Measurements from ENCODE around the gene CLRN3. TPM values are rescaled to one million over a fixed set of nuclear protein-coding genes. Genes with fewer than 3 reads are reported as not detected.
A peak's percentile ranks its signal among the peaks of the same experiment; 100 is the strongest.

The CLRN3 gene
- total and polyA plus RNA-seq, 4 donors, result 0.10 to 0.12 TPM; not detected in 2

GRCh38 chr10:127872011-127872761 lies 20.6 kb downstream of the CLRN3 start:
- TF ChIP-seq CTCF (IDR thresholded peaks at IDR 0.05; ENCODE audit: control extremely low read depth, extremely low read depth), result no peak
- no peaks in the 10 kb centered on the region for H3K27me3 ChIP-seq (ENCODE audit: control insufficient read depth in 3 of 3, insufficient read depth in 3 of 3, low read length in 2 of 3)
- H3K36me3 ChIP-seq (ENCODE audit: control insufficient read depth in 4 of 4, insufficient read depth in 4 of 4, low read length in 4 of 4), result no peaks in the 10 kb centered on the region
- 74 to 75% methylated on average over 23 of the region's 23 CpGs for WGBS, 2 donors
- ATAC-seq (ENCODE audit: insufficient read depth, low FRiP score) (no peak), DNase-seq (peak; percentile 33 to 56 (median 38))
- H3K9ac ChIP-seq (ENCODE audit: insufficient read depth in 1 of 2, low read length in 2 of 2), result no peak overlapping the region
- peaks cover 0 to 3% (median under 1%) of the 10 kb centered on the region in 4 donors for H3K9me3 ChIP-seq (ENCODE audit: control insufficient read depth in 4 of 4, insufficient read depth in 3 of 4, low read length in 3 of 4)
- H3K4me1 ChIP-seq (ENCODE audit: control insufficient read depth in 5 of 5, insufficient read depth in 5 of 5, low read length in 5 of 5), result peaks cover 0 to 9% (median 0%) of the 10 kb centered on the region in 5 donors
- H3K4me3 ChIP-seq, result no peak overlapping the region
- H3K27ac ChIP-seq (ENCODE audit: low read depth in 1 of 2, low read length in 1 of 2), result no peak overlapping the region

- no peak for ATAC-seq (ENCODE audit: insufficient read depth, low FRiP score)
These were observed 21.1 kb downstream of the CLRN3 start for GRCh38 chr10:127871631-127872010.

GRCh38 chr10:127869329-127869728 lies 23.4 kb downstream of the CLRN3 start:
- Histone ChIP-seq H3K4me3 (no peak overlapping the region), H3K36me3 (ENCODE audit: control insufficient read depth in 4 of 4, insufficient read depth in 4 of 4, low read length in 4 of 4) (no peaks in the 10 kb centered on the region), H3K27ac (ENCODE audit: low read depth in 1 of 2, low read length in 1 of 2) (no peak overlapping the region), H3K9ac (ENCODE audit: insufficient read depth in 1 of 2, low read length in 2 of 2) (no peak overlapping the region), H3K4me1 (ENCODE audit: control insufficient read depth in 5 of 5, insufficient read depth in 5 of 5, low read length in 5 of 5) (peaks cover 0 to 9% (median 0%) of the 10 kb centered on the region in 5 donors), H3K9me3 (ENCODE audit: control insufficient read depth in 4 of 4, insufficient read depth in 3 of 4, low read length in 3 of 4) (peaks cover 0 to 3% (median under 1%) of the 10 kb centered on the region in 4 donors), H3K27me3 (ENCODE audit: control insufficient read depth in 3 of 3, insufficient read depth in 3 of 3, low read length in 2 of 3) (no peaks in the 10 kb centered on the region)
- TF ChIP-seq CTCF (IDR thresholded peaks at IDR 0.05; ENCODE audit: control extremely low read depth, extremely low read depth), result no peak
- no peak for DNase-seq
- ATAC-seq (ENCODE audit: insufficient read depth, low FRiP score), result no peak

More at GRCh38 chr10:127871631-127872010, 21.1 kb downstream of the CLRN3 start:
- Histone ChIP-seq H3K36me3 (ENCODE audit: control insufficient read depth in 4 of 4, insufficient read depth in 4 of 4, low read length in 4 of 4) (no peaks in the 10 kb centered on the region), H3K9ac (ENCODE audit: insufficient read depth in 1 of 2, low read length in 2 of 2) (no peak overlapping the region), H3K27ac (ENCODE audit: low read depth in 1 of 2, low read length in 1 of 2) (no peak overlapping the region), H3K27me3 (ENCODE audit: control insufficient read depth in 3 of 3, insufficient read depth in 3 of 3, low read length in 2 of 3) (no peaks in the 10 kb centered on the region), H3K4me1 (ENCODE audit: control insufficient read depth in 5 of 5, insufficient read depth in 5 of 5, low read length in 5 of 5) (peaks cover 0 to 9% (median 0%) of the 10 kb centered on the region in 5 donors), H3K4me3 (no peak overlapping the region), H3K9me3 (ENCODE audit: control insufficient read depth in 4 of 4, insufficient read depth in 3 of 4, low read length in 3 of 4) (peaks cover 0 to 3% (median under 1%) of the 10 kb centered on the region in 4 donors)
- TF ChIP-seq CTCF (IDR thresholded peaks at IDR 0.05; ENCODE audit: control extremely low read depth, extremely low read depth), result no peak
- DNase-seq, result no peak
- WGBS, 2 donors, result 70 to 74% methylated on average over 7 of the region's 7 CpGs

Data from lung (tissue), 12 donors.